Uterus (tissue), 4 donors: Measurements from ENCODE around the gene MSMO1. TPM values are rescaled to one million over a fixed set of nuclear protein-coding genes. Genes with fewer than 3 reads are reported as not detected.

Experiments
- DNase-seq, 2 donors: peaks; one replicate each; pipeline ENCODE4 v3.0.0-alpha.2; 2019 to 2020
- H3K27ac ChIP-seq, 2 donors: fragments of 200-600 bp; sonication (generic); 1 replicate in 1 of 2; 2 replicates in 1 of 2; pipeline ENCODE4 v1.5.1; 2016 to 2018
- H3K27me3 ChIP-seq, 2 donors: fragments of 200-600 bp; sonication (generic); one replicate each; pipeline ENCODE4 v1.5.1; 2018 to 2019; ENCODE audit warnings: control low read depth in 1 of 2
- H3K36me3 ChIP-seq, 2 donors: fragments of 200-600 bp; sonication (generic); one replicate each; pipeline ENCODE4 v1.5.1; 2019; ENCODE audit warnings: control low read depth in 1 of 2
- H3K4me1 ChIP-seq, 2 donors: fragments of 200-600 bp; sonication (generic); one replicate each; pipeline ENCODE4 v1.5.1; 2018 to 2019; ENCODE audit warnings: control low read depth in 1 of 2
- H3K4me3 ChIP-seq, 2 donors: fragments of 200-600 bp; sonication (generic); 1 replicate in 1 of 2; 2 replicates in 1 of 2; pipeline ENCODE4 v1.5.1; 2018 to 2019; ENCODE audit warnings: mild to moderate bottlenecking in 1 of 2
- H3K9me3 ChIP-seq, 2 donors: fragments of 200-600 bp; sonication (generic); one replicate each; pipeline ENCODE4 v1.5.1; 2019; ENCODE audit warnings: control low read depth in 1 of 2
- CTCF ChIP-seq, 4 experiments: fragments of 200-600 bp in 2 of 4; fragments of 450-650 bp in 2 of 4; sonication (generic) in 2 of 4; IDR thresholded peaks; one replicate each; pipeline ENCODE4 v1.5.1; 2016 to 2019; ENCODE audit warnings: antibody characterized with exemption in 4 of 4, mild to moderate bottlenecking in 2 of 4, moderate library complexity in 1 of 4
- POLR2A ChIP-seq, 2 donors: fragments of 450-650 bp; IDR thresholded peaks; one replicate each; pipeline ENCODE4 v1.6.1; 2016; ENCODE audit warnings: antibody characterized with exemption in 2 of 2, mild to moderate bottlenecking in 1 of 2, moderate library complexity in 1 of 2
- intact Hi-C: fragments of 100-400 bp; cut with DNase I; formaldehyde crosslinking; loops from one replicate; pipeline ENCODE4 v1.15.1; 2023; ENCODE audit warnings: low total_unique reads
- total RNA-seq, 4 donors: library from RNA; depleted of rRNA in 3 of 4; stranded (reverse); fragments of >200 nt in 3 of 4; gene quantifications; one replicate each; pipeline versions ENCODE4 v1.1.0 to v1.2.4, GENCODE V29; 2014 to 2023
- donor health status: DM: yes; HTN: yes; CAD: no.

Gene MSMO1
- total RNA-seq, 4 donors from 2014 or later: 8.7 to 87.8 (median 18.9) TPM

GRCh38 chr4:165360041-165360695, 32.7 kb downstream of the MSMO1 start:
- H3K36me3 ChIP-seq: no peaks in the 10 kb centered on the region
- H3K4me1 ChIP-seq: no peaks in the 10 kb centered on the region
- H3K9me3 ChIP-seq: no peaks in the 10 kb centered on the region
- no peak overlapping the region for H3K4me3 ChIP-seq
- no peak overlapping the region for H3K27ac ChIP-seq
- no peak for DNase-seq
- no peaks in the 10 kb centered on the region for H3K27me3 ChIP-seq
- intact Hi-C loops: no loop called here
- TF ChIP-seq CTCF (IDR thresholded peaks at IDR 0.05) (no peak), POLR2A (IDR thresholded peaks at IDR 0.05) (no peak)

GRCh38 chr4:165360985-165361670, 33.7 kb downstream of the MSMO1 start:
- TF ChIP-seq CTCF (IDR thresholded peaks at IDR 0.05) (no peak), POLR2A (IDR thresholded peaks at IDR 0.05) (no peak)
- H3K4me3 ChIP-seq: no peak overlapping the region
- no peak for DNase-seq
- no peak overlapping the region for H3K27ac ChIP-seq
- intact Hi-C loops: no loop called here
- no peaks in the 10 kb centered on the region for H3K9me3 ChIP-seq
- no peaks in the 10 kb centered on the region for H3K4me1 ChIP-seq
- no peaks in the 10 kb centered on the region for H3K36me3 ChIP-seq
- no peaks in the 10 kb centered on the region for H3K27me3 ChIP-seq

- no peaks in the 10 kb centered on the region for H3K27me3 ChIP-seq
- H3K36me3 ChIP-seq: no peaks in the 10 kb centered on the region
- no peak for TF ChIP-seq POLR2A (IDR thresholded peaks at IDR 0.05)
- TF ChIP-seq CTCF (IDR thresholded peaks at IDR 0.05): no peak
- H3K9me3 ChIP-seq: no peaks in the 10 kb centered on the region
- H3K27ac ChIP-seq: no peak overlapping the region
- DNase-seq: no peak
- no peaks in the 10 kb centered on the region for H3K4me1 ChIP-seq
- H3K4me3 ChIP-seq: no peak overlapping the region
- intact Hi-C loops: no loop called here
Observed at GRCh38 chr4:165361810-165362209, 34.3 kb downstream of the MSMO1 start.

GRCh38 chr4:165364452-165365080, 37.1 kb downstream of the MSMO1 start:
- Histone ChIP-seq H3K27me3 (no peaks in the 10 kb centered on the region), H3K36me3 (no peaks in the 10 kb centered on the region), H3K4me3 (no peak overlapping the region), H3K4me1 (no peaks in the 10 kb centered on the region), H3K9me3 (no peaks in the 10 kb centered on the region), H3K27ac (peak overlapping the region in 1 of 2 donors; percentile 17)
- peak in 1 of 2 donors; percentile 33 for DNase-seq
- no peak for TF ChIP-seq POLR2A (IDR thresholded peaks at IDR 0.05)
- TF ChIP-seq CTCF (IDR thresholded peaks at IDR 0.05): no peak
- intact Hi-C loops: no loop called here

- H3K4me3 ChIP-seq: no peak overlapping the region
- no peaks in the 10 kb centered on the region for H3K27me3 ChIP-seq
Observed at GRCh38 chr4:165367040-165367439, 39.6 kb downstream of the MSMO1 start.

More at GRCh38 chr4:165367040-165367439, 39.6 kb downstream of the MSMO1 start:
- DNase-seq: no peak
- intact Hi-C loops: no loop called here
- TF ChIP-seq CTCF (IDR thresholded peaks at IDR 0.05): no peak
- no peak for TF ChIP-seq POLR2A (IDR thresholded peaks at IDR 0.05)
- no peaks in the 10 kb centered on the region for H3K36me3 ChIP-seq
- no peaks in the 10 kb centered on the region for H3K4me1 ChIP-seq
- H3K9me3 ChIP-seq: no peaks in the 10 kb centered on the region
- no peak overlapping the region for H3K27ac ChIP-seq
